Astrocyte of the cerebellum (primary cell): Measurements from ENCODE around the gene CDK14.

ENCODE experiments used
- DNase-seq: peaks from one replicate; pipeline ENCODE4 v3.0.0-alpha.2; 2011; ENCODE audit warnings: low read depth
- H3K4me3 ChIP-seq: 2 replicates; pipeline ENCODE4 v1.5.1; 2011; ENCODE audit warnings: mild to moderate bottlenecking, low read depth, low read length, moderate library complexity
- in situ Hi-C: cut with HindIII; loops from 2 replicates; pipeline ENCODE4 v1.10.0; 2017; ENCODE audit warnings: low sequenced_read_pairs
- TF ChIP-seq, protein P1 (sequence below): IDR thresholded peaks from 2 replicates; pipeline ENCODE4 v1.5.1; 2012; ENCODE audit warnings: low read length, low read depth, moderate library complexity, mild to moderate bottlenecking; ENCODE audit errors: missing control alignments

CDK14 gene

DNA sequence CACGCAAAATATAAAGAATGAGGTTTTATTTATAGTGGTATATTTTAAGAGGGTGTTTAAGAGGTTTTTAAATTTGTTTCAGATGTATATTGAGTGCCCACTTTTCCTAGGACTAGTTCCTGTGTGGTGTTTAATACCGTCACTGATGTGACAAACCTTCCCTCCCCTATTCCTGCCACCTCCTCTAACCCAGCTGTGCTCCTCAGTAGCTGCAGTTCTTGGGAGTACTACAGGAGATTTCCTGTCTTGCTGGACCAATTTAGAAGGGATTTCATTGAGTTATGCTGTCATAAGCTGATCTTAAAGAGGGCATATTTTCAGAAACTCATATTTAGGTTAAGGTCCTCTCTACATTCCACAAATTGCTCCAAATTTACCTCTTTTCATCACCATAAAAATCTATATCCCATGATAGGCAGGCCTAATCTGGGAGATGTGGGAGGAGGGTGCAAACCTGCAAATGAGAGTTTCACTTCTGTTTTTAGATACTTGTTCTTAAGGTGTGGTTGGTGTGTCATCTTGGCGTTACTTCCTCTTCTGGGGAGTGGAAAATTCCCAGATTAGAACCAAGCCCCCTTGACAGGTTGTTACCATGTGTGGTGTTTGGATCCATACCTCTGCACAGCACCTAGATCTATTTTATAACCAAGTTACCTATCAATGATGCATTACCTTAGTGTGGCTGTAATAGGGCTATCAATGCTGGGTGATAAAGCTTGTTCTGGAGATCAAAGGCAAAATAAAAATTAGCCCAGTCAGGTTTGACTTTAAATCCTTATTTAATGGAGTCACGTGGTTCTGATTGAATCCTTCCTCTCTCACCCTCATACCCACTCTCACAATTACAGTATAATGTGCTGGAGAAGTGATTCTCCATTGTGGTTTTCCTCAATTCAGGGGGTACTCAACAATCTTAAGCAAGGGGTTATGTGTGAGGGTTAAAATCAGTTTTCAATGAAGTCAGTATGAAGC is 141.1 kb downstream of the CDK14 start:
- no peak overlapping the region for H3K4me3 ChIP-seq
- no peak for DNase-seq
- in situ Hi-C loops: no loop called here
- TF ChIP-seq, protein P1, sequence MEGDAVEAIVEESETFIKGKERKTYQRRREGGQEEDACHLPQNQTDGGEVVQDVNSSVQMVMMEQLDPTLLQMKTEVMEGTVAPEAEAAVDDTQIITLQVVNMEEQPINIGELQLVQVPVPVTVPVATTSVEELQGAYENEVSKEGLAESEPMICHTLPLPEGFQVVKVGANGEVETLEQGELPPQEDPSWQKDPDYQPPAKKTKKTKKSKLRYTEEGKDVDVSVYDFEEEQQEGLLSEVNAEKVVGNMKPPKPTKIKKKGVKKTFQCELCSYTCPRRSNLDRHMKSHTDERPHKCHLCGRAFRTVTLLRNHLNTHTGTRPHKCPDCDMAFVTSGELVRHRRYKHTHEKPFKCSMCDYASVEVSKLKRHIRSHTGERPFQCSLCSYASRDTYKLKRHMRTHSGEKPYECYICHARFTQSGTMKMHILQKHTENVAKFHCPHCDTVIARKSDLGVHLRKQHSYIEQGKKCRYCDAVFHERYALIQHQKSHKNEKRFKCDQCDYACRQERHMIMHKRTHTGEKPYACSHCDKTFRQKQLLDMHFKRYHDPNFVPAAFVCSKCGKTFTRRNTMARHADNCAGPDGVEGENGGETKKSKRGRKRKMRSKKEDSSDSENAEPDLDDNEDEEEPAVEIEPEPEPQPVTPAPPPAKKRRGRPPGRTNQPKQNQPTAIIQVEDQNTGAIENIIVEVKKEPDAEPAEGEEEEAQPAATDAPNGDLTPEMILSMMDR: no peak

- TF ChIP-seq, protein P1: no peak
- H3K4me3 ChIP-seq: no peak overlapping the region
- in situ Hi-C loops: no loop called here
- no peak for DNase-seq
Measured at GRCh38 chr7:90738249-90738648, 142.1 kb downstream of the CDK14 start.

DNA sequence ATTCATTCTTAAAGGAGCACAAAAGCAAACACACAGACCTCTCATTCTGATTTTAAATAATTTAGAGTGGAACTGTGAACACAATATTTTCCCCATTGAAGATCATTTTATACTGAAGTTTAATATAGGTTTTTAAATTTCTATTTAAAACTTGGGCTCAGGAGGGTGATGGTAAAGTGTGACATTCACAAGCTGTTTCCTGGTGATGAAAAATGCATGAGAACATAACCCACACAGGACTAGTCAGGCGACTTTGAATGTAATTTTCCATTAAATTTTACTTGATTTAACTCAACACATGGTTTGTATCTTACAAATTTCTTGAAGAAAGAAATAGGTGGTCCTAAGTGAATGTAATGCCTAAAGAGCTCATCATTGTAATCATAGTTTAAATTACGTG is 143.6 kb downstream of the CDK14 start:
- TF ChIP-seq, protein P1: no peak
- in situ Hi-C loops: no loop called here
- no peak for DNase-seq
- H3K4me3 ChIP-seq: no peak overlapping the region

GRCh38 chr7:90740386-90740785 is 144.3 kb downstream of the CDK14 start:
- in situ Hi-C loops: no loop called here
- TF ChIP-seq, protein P1: no peak
- no peak for DNase-seq
- H3K4me3 ChIP-seq: no peak overlapping the region

DNA sequence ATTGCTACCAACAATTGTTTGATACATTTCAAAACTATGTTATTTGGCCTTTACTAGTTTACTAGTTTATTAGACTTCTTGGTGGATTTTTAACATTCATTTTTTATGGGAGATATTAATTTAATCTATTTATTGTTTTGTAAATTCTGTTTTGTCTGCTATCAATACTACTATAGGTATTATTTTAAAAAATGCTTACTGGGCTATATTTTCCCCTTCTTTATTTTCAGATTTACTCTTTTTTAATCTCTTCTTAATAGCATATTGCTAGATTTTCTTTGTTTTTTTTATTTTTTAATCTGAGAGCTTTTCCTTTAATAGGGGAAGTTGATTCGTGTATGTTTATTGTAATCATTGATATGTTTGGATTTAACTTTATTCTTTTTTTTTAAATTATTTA is 147.5 kb downstream of the CDK14 start:
- DNase-seq: no peak
- in situ Hi-C loops: no loop called here
- TF ChIP-seq, protein P1: no peak
- no peak overlapping the region for H3K4me3 ChIP-seq

GRCh38 chr7:90747516-90747915 is 151.4 kb downstream of the CDK14 start:
- TF ChIP-seq, protein P1: no peak
- no peak overlapping the region for H3K4me3 ChIP-seq
- DNase-seq: no peak
- in situ Hi-C loops: no loop called here
